Ishikawa (cell line): ENCODE data around the gene EFEMP2.

Source experiments
- EP300 ChIP-seq: IDR thresholded peaks from 2 replicates; pipeline ENCODE4 v1.6.1; 2012; ENCODE audit warnings: borderline replicate concordance
- REST ChIP-seq: IDR thresholded peaks from 2 replicates; pipeline ENCODE4 v1.6.1; 2012; ENCODE audit warnings: low read depth, mild to moderate bottlenecking
- YY1 ChIP-seq: IDR thresholded peaks from 2 replicates; pipeline ENCODE4 v1.6.1; 2012; ENCODE audit warnings: low read depth

GRCh38 chr11:65859812-65860277 is 12.8 kb downstream of the EFEMP2 start:
- no peak for TF ChIP-seq REST
- no peak for TF ChIP-seq EP300
- TF ChIP-seq YY1 = no peak
